ENCODE measurements around the gene LMAN2. TPM values are rescaled to one million over a fixed set of nuclear protein-coding genes. Genes with fewer than 3 reads are reported as not detected.

Gene LMAN2
- total RNA-seq, 2 experiments from 2014 or later: 119 to 127 TPM

DNA sequence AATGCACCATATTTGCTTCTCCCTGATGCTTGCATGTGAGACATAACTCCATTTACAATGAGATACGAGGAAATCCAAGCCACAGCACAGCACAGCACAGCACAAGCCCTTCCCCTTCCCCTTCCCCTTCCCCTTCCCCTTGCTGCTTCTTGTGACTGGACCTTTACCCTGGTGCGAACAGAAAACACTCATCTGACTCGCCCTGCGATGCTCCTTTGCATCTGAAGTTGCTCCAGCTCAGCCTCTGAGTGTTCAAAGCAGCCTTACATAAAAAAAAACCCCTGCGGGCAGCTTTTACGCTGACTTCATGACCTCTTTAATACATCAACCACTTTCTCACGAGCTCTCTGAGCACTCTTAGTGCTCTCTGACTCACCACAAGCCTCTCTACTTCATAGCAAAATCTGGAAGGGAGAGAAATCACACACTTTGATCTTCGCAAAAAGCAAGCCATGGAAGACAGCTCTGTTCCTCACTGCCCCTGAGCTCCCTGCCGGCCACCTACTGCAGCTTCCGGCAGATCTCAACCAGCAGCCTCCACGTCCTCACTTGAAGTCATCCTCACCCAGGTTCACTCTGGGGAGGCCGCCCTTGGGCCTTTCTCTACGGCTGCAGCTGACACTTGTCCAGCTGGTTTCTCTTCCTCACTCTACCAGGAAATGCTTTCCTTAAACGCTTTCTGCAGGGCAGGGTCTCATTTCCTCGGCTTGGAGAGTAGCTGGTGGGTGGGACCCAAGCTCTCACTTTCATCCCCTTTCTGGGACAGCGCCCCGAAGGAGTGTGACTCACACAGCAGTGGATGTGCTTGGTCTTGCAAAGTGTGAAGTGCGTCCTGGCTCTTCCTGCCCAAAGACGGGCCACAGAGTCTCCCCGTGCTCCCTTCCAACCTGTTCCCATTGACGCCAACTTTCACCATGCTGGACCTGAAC, 38.0 kb upstream of the LMAN2 start:
- DNase-seq (peak; percentile 52), ATAC-seq (peak; percentile 59)
- H3K27ac Mint-ChIP-seq: peak overlapping the region; percentile 93
- peaks cover 3% of the 10 kb centered on the region for H3K27me3 Mint-ChIP-seq (ENCODE audit: low read depth)
- ChIA-PET POLR2A (interaction anchor here (0.6 to 2.9 kb wide), 11 partner anchors 13 to 77 kb away, joined by 3 to 25 read pairs (median 5); partner anchors contain the start of genes GRK6, LMAN2, PFN3 and PRR7), CTCF (interaction anchor here (0.8 to 8.3 kb wide), 32 partner anchors 9 to 317 kb away, joined by 3 to 270 read pairs (median 20); partner anchors contain the start of genes F12, GRK6, LMAN2 and PDLIM7)
- H3K4me1 Mint-ChIP-seq (ENCODE audit: low read depth): peaks cover 69% of the 10 kb centered on the region
- peak overlapping the region; percentile 43 for H3K4me3 Mint-ChIP-seq
- no peaks in the 10 kb centered on the region for H3K36me3 Mint-ChIP-seq (ENCODE audit: low read depth)
- no peaks in the 10 kb centered on the region for H3K9me3 Mint-ChIP-seq (ENCODE audit: insufficient read depth)

DNA sequence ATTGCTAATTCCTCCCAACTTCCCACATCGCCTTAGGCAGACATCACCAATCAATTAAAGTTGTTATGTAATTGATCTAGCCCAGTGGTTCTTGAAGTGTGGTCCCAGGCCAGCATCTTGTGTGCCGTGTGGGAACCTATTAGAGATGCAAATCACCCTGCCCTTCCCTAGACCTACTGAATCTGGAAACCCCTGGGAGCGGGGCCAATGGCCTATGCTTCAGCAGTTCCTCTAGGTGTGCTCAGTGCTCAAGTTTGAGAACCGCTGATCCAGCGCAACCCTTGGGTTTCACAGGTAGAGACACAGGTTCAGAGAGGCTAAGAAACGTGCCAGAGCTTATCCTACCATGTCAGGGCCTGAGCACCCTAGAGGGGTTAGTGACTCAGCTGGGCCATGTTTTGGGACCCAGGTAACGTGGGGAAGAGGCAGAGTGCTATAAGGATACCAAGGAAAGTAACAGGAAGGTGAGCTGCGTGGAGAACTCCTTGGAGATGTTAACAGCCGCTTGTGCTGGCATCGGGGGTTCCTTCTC, 37.1 kb upstream of the LMAN2 start:
- Mint-ChIP-seq H3K4me3 (peak overlapping the region; percentile 9), H3K36me3 (ENCODE audit: low read depth) (no peaks in the 10 kb centered on the region)
- ATAC-seq: no peak

DNA sequence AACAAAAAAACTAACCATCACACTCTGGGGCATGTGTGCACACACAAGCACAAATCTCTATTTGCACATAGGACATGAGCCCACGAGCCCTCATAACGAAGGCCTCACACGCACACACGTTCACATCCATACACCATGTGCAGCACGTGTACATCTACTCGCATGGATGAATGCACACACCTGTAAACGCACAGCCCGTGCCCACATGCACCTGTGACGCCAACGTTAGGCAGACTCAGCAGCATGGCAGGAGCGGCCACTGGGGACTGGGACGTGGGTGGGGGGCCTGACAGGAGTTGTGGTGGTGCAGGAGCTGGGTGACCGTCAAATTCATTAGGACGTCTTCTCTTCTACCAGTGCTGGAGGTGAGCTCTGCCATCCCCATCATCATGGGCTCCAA, 35.9 kb upstream of the LMAN2 start:
- peaks cover 71% of the 10 kb centered on the region for H3K4me1 Mint-ChIP-seq (ENCODE audit: low read depth)
- ChIA-PET POLR2A (no interaction called here), CTCF (interaction anchor here (1.0 to 6.7 kb wide), 3 partner anchors 15 to 114 kb away, joined by 3 to 122 read pairs (median 3); no protein-coding TSS in a partner anchor)
- no peaks in the 10 kb centered on the region for H3K36me3 Mint-ChIP-seq (ENCODE audit: low read depth)
- H3K27me3 Mint-ChIP-seq (ENCODE audit: low read depth): peaks cover 3% of the 10 kb centered on the region
- DNase-seq (no peak), ATAC-seq (no peak)
- H3K27ac Mint-ChIP-seq: no peak overlapping the region
- H3K4me3 Mint-ChIP-seq: no peak overlapping the region
- H3K9me3 Mint-ChIP-seq (ENCODE audit: insufficient read depth): no peaks in the 10 kb centered on the region

More for the DNA sequence above, 37.1 kb upstream of the LMAN2 start:
- peaks cover 74% of the 10 kb centered on the region for H3K4me1 Mint-ChIP-seq (ENCODE audit: low read depth)
- ChIA-PET POLR2A (interaction anchor here (1.2 to 2.9 kb wide), 5 partner anchors 14 to 76 kb away, joined by 3 to 25 read pairs (median 7); partner anchors contain the start of genes PFN3 and PRR7), CTCF (interaction anchor here (1.2 to 8.3 kb wide), 16 partner anchors 10 to 274 kb away, joined by 13 to 270 read pairs (median 38); partner anchors contain the start of genes GRK6, PDLIM7, PFN3 and PRR7)
- H3K27me3 Mint-ChIP-seq (ENCODE audit: low read depth): peaks cover 3% of the 10 kb centered on the region
- DNase-seq: no peak
- H3K27ac Mint-ChIP-seq: peak overlapping the region; percentile 93
- no peaks in the 10 kb centered on the region for H3K9me3 Mint-ChIP-seq (ENCODE audit: insufficient read depth)

DNA sequence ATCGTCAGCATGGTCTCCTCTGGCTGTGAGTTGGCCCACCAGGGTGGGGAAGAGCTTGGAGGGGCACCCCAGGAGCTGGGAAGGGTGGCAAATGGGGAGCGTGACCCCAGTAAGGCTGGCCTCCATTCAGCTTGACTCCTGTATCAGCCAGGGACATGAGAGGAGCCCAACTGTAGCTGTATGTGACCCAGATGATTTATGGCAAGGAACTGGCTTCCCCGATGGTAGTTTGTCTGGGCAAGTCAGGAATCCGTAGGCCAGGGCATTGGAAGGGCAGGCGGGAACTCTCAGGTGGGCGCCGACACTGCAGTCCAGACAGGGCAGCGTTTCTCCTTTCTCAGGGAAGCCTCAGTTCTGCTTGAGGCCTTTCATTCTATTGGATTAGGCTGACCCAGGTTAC, 35.1 kb upstream of the LMAN2 start:
- Mint-ChIP-seq H3K9me3 (ENCODE audit: insufficient read depth) (no peaks in the 10 kb centered on the region), H3K4me3 (peak overlapping the region; percentile 28), H3K36me3 (ENCODE audit: low read depth) (no peaks in the 10 kb centered on the region), H3K4me1 (ENCODE audit: low read depth) (peaks cover 73% of the 10 kb centered on the region), H3K27ac (no peak overlapping the region), H3K27me3 (ENCODE audit: low read depth) (peaks cover 3% of the 10 kb centered on the region)
- no peak for ATAC-seq
- no peak for DNase-seq
- CTCF ChIA-PET: interaction anchor here (1.0 to 2.0 kb wide), 4 partner anchors 17 to 115 kb away, joined by 3 to 7 read pairs (median 4); no protein-coding TSS in a partner anchor
- POLR2A ChIA-PET: interaction anchor here (0.5 to 1.2 kb wide), 2 partner anchors 58 to 63 kb away, joined by 3 to 4 read pairs; no protein-coding TSS in a partner anchor

DNA sequence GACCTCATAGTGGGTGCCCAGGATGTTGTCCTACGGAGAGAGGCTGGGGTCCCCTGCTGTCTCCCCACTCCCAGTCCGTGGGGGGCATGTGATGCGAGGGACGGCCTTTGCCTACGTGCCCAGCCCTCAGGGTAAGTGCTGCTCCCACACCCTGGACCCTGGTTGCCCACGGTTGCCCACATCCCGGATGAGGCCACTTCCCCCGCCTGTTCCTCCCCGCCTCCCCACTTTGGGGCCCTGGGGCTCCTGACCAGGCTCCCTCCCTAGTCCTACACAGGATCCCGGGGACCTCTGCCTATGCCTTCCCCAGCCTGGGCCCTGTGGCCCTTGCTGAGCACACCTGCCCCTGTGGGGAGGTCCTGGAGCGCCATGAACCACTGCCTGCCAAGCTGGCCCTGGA, 34.3 kb upstream of the LMAN2 start:
- Mint-ChIP-seq H3K9me3 (ENCODE audit: insufficient read depth) (no peaks in the 10 kb centered on the region), H3K36me3 (ENCODE audit: low read depth) (no peaks in the 10 kb centered on the region), H3K27ac (peak overlapping the region; percentile 52), H3K4me3 (peak overlapping the region; percentile 28), H3K27me3 (ENCODE audit: low read depth) (peaks cover 3% of the 10 kb centered on the region), H3K4me1 (ENCODE audit: low read depth) (peaks cover 73% of the 10 kb centered on the region)
- CTCF ChIA-PET: interaction anchor here (1.0 to 5.7 kb wide), 5 partner anchors 14 to 72 kb away, joined by 3 to 28 read pairs (median 6); no protein-coding TSS in a partner anchor
- no peak for ATAC-seq
- POLR2A ChIA-PET: interaction anchor here (1.2 kb wide), 1 partner anchor 59 kb away, joined by 3 read pairs; no protein-coding TSS in a partner anchor
- no peak for DNase-seq

DNA sequence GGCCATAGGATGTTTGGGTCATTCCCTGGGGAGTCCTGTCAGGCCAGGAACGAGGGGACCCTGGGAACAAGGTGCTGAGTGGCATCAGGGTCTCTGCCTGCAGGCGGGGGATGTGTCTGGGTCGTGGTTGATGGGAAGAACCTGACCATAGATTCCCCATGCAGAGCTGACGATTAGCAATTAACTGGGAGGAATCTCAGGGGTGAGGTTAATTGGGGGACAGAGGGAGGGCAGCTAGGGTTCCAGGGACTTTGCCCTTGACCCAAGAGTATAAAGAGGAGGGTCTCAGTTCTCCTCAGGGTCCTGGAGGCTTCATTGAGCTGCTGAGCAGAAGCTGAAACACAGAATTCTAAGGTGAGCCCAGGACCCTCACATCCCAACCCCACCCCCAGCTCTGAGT, 32.7 kb upstream of the LMAN2 start, which contains the start of gene SLC34A1:
TSS of gene SLC34A1 (plus strand) at position 301 of the 400 bp plus-strand sequence. CDS start 1,308 bp downstream, outside the sequence.
- peaks cover 65% of the 10 kb centered on the region for H3K4me1 Mint-ChIP-seq (ENCODE audit: low read depth)
- peak within 1 kb of the TSS; percentile 21 for H3K27ac Mint-ChIP-seq
- no peaks in the 10 kb centered on the region for H3K9me3 Mint-ChIP-seq (ENCODE audit: insufficient read depth)
- no peak for ATAC-seq
- ChIA-PET CTCF (interaction anchor here (0.9 to 5.7 kb wide), 7 partner anchors 12 to 73 kb away, joined by 3 to 28 read pairs (median 6); no protein-coding TSS in a partner anchor), POLR2A (no interaction called here)
- H3K27me3 Mint-ChIP-seq (ENCODE audit: low read depth): peaks cover 3% of the 10 kb centered on the region
- H3K4me3 Mint-ChIP-seq: no peak within 1 kb of the TSS
- H3K36me3 Mint-ChIP-seq (ENCODE audit: low read depth): no peaks in the 10 kb centered on the region
- DNase-seq: no peak

DNA sequence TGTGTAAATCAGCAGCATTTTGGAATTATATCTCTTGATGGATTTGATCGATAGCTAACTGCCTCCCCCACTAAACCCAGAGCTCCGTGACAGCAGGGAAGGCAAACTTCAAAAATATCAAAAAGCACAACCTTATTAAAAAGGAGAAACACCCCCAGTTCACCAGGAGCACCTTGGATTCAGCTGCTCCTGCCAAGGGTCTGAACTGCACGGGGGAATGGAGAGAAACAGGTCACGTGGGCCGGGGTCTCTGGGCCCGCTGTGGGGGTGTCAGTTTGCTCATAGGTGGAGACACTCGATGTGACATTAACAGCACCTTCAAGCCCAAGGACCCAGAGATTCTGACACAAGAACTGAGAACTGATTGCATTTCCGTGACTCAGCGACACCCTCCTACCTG, 31.7 kb upstream of the LMAN2 start:
- H3K4me3 Mint-ChIP-seq: no peak overlapping the region
- ATAC-seq (no peak), DNase-seq (no peak)
- peaks cover 57% of the 10 kb centered on the region for H3K4me1 Mint-ChIP-seq (ENCODE audit: low read depth)
- no peak overlapping the region for H3K27ac Mint-ChIP-seq
- no peaks in the 10 kb centered on the region for H3K36me3 Mint-ChIP-seq (ENCODE audit: low read depth)
- H3K27me3 Mint-ChIP-seq (ENCODE audit: low read depth): peaks cover 3% of the 10 kb centered on the region
- CTCF ChIA-PET: interaction anchor here (0.9 to 5.7 kb wide), 15 partner anchors 7 to 271 kb away, joined by 3 to 28 read pairs (median 5); partner anchors contain the start of gene LMAN2
- POLR2A ChIA-PET: interaction anchor here (1.3 kb wide), 1 partner anchor 10 kb away, joined by 3 read pairs; no protein-coding TSS in a partner anchor
- H3K9me3 Mint-ChIP-seq (ENCODE audit: insufficient read depth): no peaks in the 10 kb centered on the region

DNA sequence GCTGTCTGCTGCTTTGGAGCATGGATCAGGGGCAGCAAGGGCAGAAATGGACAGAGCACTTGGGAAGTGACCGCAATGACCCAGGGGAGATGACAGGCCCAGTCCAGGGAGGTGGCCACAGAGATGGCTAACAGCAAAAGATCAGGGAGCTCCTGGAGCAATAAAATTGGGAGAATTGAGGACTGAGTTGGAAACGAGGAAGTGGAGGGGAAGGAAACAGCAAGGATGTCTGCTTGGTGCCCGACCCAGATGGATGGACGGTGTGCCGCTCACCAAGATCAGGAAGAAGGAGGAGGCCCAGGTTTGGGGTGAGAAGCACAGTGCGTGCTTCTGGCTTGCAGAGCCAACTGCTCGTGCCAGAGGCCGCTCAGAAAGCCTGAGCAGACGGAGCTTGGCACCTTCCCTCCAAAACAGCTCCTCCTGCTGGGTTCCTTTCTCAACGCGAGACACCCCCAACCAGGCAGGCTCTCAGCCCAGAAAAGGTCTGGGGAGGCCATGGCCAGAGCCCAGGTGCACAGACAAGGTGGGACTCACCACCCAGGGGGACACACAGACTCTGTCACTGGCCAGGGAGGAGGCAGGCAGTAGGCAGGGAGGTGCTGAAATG, 31.1 kb upstream of the LMAN2 start:
- peak; percentile 44 for DNase-seq
- peak; percentile 33 for ATAC-seq
- POLR2A ChIA-PET: interaction anchor here (1.3 kb wide), 1 partner anchor 9 kb away, joined by 3 read pairs; no protein-coding TSS in a partner anchor

DNA sequence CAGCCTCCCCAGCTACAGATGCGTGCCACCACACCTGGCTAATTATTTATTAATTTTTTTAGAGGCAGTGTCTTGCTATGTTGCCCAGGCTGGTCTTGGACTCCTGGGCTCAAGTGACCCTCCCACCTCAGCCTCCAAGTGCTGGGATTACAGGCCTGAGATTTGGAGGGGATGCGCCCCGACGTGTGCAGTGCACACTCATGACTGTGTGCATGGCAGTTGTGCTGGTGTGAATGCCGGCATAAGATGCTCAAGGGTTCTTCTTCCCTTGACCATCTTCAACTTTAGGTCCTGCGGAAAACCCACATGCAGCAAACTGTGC, 29.3 kb upstream of the LMAN2 start:
- no peak overlapping the region for H3K27ac Mint-ChIP-seq
- H3K9me3 Mint-ChIP-seq (ENCODE audit: insufficient read depth): no peaks in the 10 kb centered on the region
- H3K36me3 Mint-ChIP-seq (ENCODE audit: low read depth): no peaks in the 10 kb centered on the region
- POLR2A ChIA-PET: no interaction called here
- peaks cover 3% of the 10 kb centered on the region for H3K27me3 Mint-ChIP-seq (ENCODE audit: low read depth)
- no peak for DNase-seq
- peaks cover 45% of the 10 kb centered on the region for H3K4me1 Mint-ChIP-seq (ENCODE audit: low read depth)
- CTCF ChIA-PET: interaction anchor here (1.1 to 5.7 kb wide), 2 partner anchors 9 to 12 kb away, joined by 3 to 28 read pairs; no protein-coding TSS in a partner anchor
- H3K4me3 Mint-ChIP-seq: no peak overlapping the region
- ATAC-seq: no peak

More for the DNA sequence above, 31.1 kb upstream of the LMAN2 start:
- Mint-ChIP-seq H3K27ac (peak overlapping the region; percentile 41), H3K9me3 (ENCODE audit: insufficient read depth) (no peaks in the 10 kb centered on the region), H3K36me3 (ENCODE audit: low read depth) (no peaks in the 10 kb centered on the region), H3K4me3 (no peak overlapping the region), H3K27me3 (ENCODE audit: low read depth) (peaks cover 3% of the 10 kb centered on the region), H3K4me1 (ENCODE audit: low read depth) (peaks cover 56% of the 10 kb centered on the region)
- CTCF ChIA-PET: interaction anchor here (0.6 to 5.7 kb wide), 15 partner anchors 8 to 271 kb away, joined by 3 to 28 read pairs (median 5); partner anchors contain the start of gene LMAN2

DNA sequence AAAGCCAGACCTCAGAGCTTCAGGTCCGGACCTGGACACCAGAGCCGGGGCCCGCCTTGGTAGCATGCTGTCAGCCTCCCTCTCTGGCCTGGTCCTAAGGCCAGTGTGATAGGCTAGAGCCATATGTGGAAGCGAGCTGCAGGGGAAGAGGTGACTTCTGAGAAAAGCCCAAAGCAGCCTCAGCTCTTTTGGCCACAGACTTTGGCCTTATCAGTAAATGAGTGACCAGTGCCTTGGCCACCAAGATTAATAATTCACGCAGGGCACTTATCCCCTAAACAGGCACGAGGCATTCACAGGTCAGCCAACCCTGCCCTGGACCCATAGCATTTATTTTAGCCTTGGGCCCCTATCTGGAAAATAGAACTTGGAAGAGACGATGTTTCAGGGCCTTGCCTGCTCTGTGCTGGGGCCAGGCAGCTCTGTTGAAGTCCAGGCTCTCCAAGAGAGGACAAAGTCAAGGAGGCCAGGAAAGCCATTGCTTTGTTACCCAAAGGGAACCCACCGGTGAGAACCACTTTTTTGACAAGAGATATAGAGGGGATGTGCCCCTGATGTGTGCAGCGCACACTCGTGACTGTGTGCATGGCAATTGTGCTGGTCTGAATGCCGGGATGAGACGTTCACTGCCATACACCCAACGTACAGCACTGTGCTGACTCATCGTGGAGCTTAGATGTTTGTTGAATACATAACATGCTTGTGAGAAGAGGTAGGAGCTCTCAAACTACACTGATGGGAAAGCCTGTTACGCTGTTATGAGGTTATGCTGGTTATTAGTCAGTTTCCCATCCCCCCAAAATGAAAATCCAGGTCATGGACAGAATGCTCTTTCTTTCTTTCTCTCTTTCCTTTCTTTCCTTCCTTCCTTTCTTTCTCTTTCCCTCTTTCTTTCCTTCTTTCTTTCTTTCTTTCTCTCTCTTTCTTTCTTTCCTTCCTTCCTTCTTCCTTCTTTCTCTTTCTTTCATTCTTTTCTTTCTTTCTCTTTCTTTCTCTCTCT, 27.7 kb upstream of the LMAN2 start:
- peak; percentile 50 for ATAC-seq
- ChIA-PET CTCF (interaction anchor here (0.6 to 2.7 kb wide), 12 partner anchors 9 to 115 kb away, joined by 3 to 35 read pairs (median 4); partner anchors contain the start of gene GRK6), POLR2A (interaction anchor here (1.6 to 2.1 kb wide), 3 partner anchors 9 to 67 kb away, joined by 3 to 8 read pairs (median 6); partner anchors contain the start of gene LMAN2)
- Mint-ChIP-seq H3K4me1 (ENCODE audit: low read depth) (peaks cover 42% of the 10 kb centered on the region), H3K4me3 (no peak overlapping the region), H3K27ac (peak overlapping the region; percentile 46), H3K9me3 (ENCODE audit: insufficient read depth) (no peaks in the 10 kb centered on the region), H3K36me3 (ENCODE audit: low read depth) (peaks cover 11% of the 10 kb centered on the region), H3K27me3 (ENCODE audit: low read depth) (peaks cover 3% of the 10 kb centered on the region)
- no peak for DNase-seq

Data from activated CD8-positive, alpha-beta T cell treated with anti-CD3 and anti-CD28 coated beads, Interleukin-2, amount 10 ng/mL, durations not matched to agents 7 days and 5 days (primary cell).